Caco-2 (cell line): ENCODE data around the gene NOM1. TPM values are rescaled to one million over a fixed set of nuclear protein-coding genes. Genes with fewer than 3 reads are reported as not detected.

Source experiments
- BruUV-seq: library from RNA; stranded (reverse); fragments of 400-500 nt; replicated peaks from 2 replicates; lab custom pipeline; 2021; lab: Mats Ljungman, UMichigan
- CTCF ChIA-PET: fragments of 300-600 bp; sonication (Branson Sonifier 250); formaldehyde crosslinking; loops from one replicate; lab custom pipeline; 2022; ENCODE audit warnings: antibody characterized with exemption; lab: Charles Lee
- POLR2A ChIA-PET: fragments of 300-600 bp; sonication (Branson Sonifier 250); formaldehyde crosslinking; loops from one replicate; lab custom pipeline; 2022; ENCODE audit warnings: antibody characterized with exemption; lab: Charles Lee
- DNase-seq, 2 experiments: peaks; one replicate each; pipeline versions ENCODE4 v3.0.0 to v3.0.0-alpha.2; 2020 to 2022
- H3K27me3 ChIP-seq: replicated peaks from 2 replicates; pipeline ENCODE4 v1.6.0; 2011; ENCODE audit warnings: low read length; ENCODE audit not compliant: control insufficient read depth, insufficient read depth
- H3K36me3 ChIP-seq: 2 replicates; pipeline ENCODE4 v1.5.1; 2011; ENCODE audit warnings: low read length; ENCODE audit not compliant: control insufficient read depth, insufficient read depth
- H3K4me1 ChIP-seq: fragments of 250-450 bp; sonication (Bioruptor Pico); 2 replicates; pipeline ENCODE4 v1.5.1; 2020; ENCODE audit warnings: mild to moderate bottlenecking
- H3K4me3 ChIP-seq: 2 replicates; pipeline ENCODE4 v1.5.1; 2011; ENCODE audit warnings: low read depth, mild to moderate bottlenecking, control low read depth, low read length
- H3K9me3 ChIP-seq: fragments of 250-450 bp; sonication (Bioruptor Pico); 2 replicates; pipeline ENCODE4 v1.5.1; 2020; ENCODE audit warnings: mild to moderate bottlenecking, moderate library complexity
- H3K27ac Mint-ChIP-seq: one replicate; pipeline ENCODE4 v1.8.0; 2022; ENCODE audit warnings: mixed read lengths; ENCODE audit not compliant: unreplicated experiment
- H3K27me3 Mint-ChIP-seq: one replicate; pipeline ENCODE4 v1.8.0; 2022; ENCODE audit warnings: mixed read lengths; ENCODE audit not compliant: insufficient read depth, unreplicated experiment
- H3K36me3 Mint-ChIP-seq: one replicate; pipeline ENCODE4 v1.8.0; 2022; ENCODE audit warnings: mild to moderate bottlenecking, mixed read lengths; ENCODE audit not compliant: insufficient read depth, unreplicated experiment
- H3K4me1 Mint-ChIP-seq: one replicate; pipeline ENCODE4 v1.8.0; 2022; ENCODE audit warnings: low read depth, mixed read lengths; ENCODE audit not compliant: unreplicated experiment
- H3K4me3 Mint-ChIP-seq: one replicate; pipeline ENCODE4 v1.8.0; 2022; ENCODE audit warnings: mild to moderate bottlenecking, moderate library complexity, mixed read lengths; ENCODE audit not compliant: unreplicated experiment
- H3K9me3 Mint-ChIP-seq: one replicate; pipeline ENCODE4 v1.8.0; 2022; ENCODE audit warnings: mixed read lengths; ENCODE audit not compliant: unreplicated experiment
- CTCF ChIP-seq, 2 experiments: fragments of 200-600 bp in 1 of 2; IDR thresholded peaks; 1 replicate in 1 of 2; 2 replicates in 1 of 2; pipeline versions ENCODE4 v1.5.1 to v1.8.0; 2011 to 2022; ENCODE audit warnings: antibody characterized with exemption in 1 of 2, control low read depth in 1 of 2, inconsistent platforms in 1 of 2, low read depth in 1 of 2, low read length in 1 of 2, mild to moderate bottlenecking in 1 of 2, moderate library complexity in 1 of 2; ENCODE audit not compliant: insufficient read depth in 1 of 2, severe bottlenecking in 1 of 2, unreplicated experiment in 1 of 2
- intact Hi-C: fragments of 100-400 bp; cut with micrococcal nuclease; formaldehyde crosslinking; loops from one replicate; pipeline ENCODE4 v1.10.0; 2022; ENCODE audit not compliant: unreplicated experiment
- total RNA-seq: library from RNA; stranded (reverse); gene quantifications from 2 replicates; pipeline ENCODE4 v1.2.3, GENCODE V29; 2022

NOM1 gene
- total RNA-seq, 1 experiment from 2014 or later = 37.7 TPM

DNA sequence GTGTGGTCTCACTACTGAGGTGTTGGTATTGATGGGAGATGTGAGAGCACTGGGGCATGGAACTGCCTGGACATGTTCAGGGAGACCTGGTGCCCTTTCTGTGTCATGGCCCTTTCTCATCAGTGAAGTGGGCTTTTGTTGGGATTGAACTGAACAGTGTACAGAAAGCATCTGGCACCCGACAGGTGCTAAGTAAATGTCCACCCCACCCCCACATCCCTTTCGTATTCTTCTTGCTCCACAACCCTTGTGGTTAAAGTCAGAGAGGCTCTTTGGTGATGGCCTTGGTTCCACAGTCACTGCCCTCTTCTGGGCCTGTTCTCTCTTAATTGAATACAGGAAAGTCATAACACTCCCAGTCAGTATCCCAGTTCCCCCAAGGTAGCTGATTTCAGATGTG is 5.4 kb downstream of the NOM1 start:
- CTCF ChIA-PET = no interaction called here
- Histone ChIP-seq H3K4me3 (no peak overlapping the region), H3K36me3 (peaks cover 5% of the 10 kb centered on the region; the same call in 1 of the 2 replicates), H3K27me3 (no peaks in the 10 kb centered on the region), H3K9me3 (no peaks in the 10 kb centered on the region), H3K4me1 (no peaks in the 10 kb centered on the region; the same call in 1 of the 2 replicates)
- Mint-ChIP-seq H3K36me3 (peaks cover 93% of the 10 kb centered on the region), H3K4me3 (no peak overlapping the region), H3K27me3 (no peaks in the 10 kb centered on the region), H3K4me1 (peaks cover 14% of the 10 kb centered on the region), H3K27ac (no peak overlapping the region), H3K9me3 (no peaks in the 10 kb centered on the region)
- POLR2A ChIA-PET = no interaction called here
- DNase-seq = no peak
- TF ChIP-seq CTCF (IDR thresholded peaks at IDR 0.05; ENCODE audit: insufficient read depth in 1 of 2, low read depth in 1 of 2, low read length in 1 of 2, severe bottlenecking in 1 of 2, unreplicated experiment in 1 of 2) = no peak
- intact Hi-C loops = no loop called here
- BruUV-seq = no TSS peak

DNA sequence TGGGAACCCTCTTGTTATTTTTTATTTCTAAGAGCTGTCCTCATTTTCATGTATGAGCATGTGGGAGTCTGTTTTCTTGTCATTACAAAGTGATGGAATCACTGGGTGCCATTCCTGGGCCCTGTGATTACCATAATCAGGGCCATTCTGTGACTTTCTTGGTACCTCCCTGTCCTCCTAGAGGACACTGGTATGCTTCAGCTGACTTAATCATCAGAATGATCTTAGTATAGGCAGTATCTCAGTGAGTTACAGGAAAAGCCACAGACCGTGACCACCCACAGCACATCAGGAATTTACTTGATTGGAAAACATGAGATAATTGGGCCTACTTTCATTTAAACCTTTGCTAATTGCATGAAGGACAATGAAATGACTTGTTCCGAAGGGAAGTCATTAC is 7.2 kb downstream of the NOM1 start:
- H3K27me3 ChIP-seq = no peaks in the 10 kb centered on the region
- no peak overlapping the region for H3K4me3 ChIP-seq
- Mint-ChIP-seq H3K27me3 (no peaks in the 10 kb centered on the region), H3K4me3 (no peak overlapping the region), H3K27ac (no peak overlapping the region), H3K9me3 (no peaks in the 10 kb centered on the region), H3K4me1 (peaks cover 6% of the 10 kb centered on the region), H3K36me3 (peaks cover 98% of the 10 kb centered on the region)
- no TSS peak for BruUV-seq
- peaks cover 5% of the 10 kb centered on the region; the same call in 1 of the 2 replicates for H3K36me3 ChIP-seq
- intact Hi-C loops = no loop called here
- CTCF ChIA-PET = interaction anchor here (0.5 kb wide), 2 partner anchors 14 to 293 kb away, joined by 3 read pairs; no protein-coding TSS in a partner anchor
- TF ChIP-seq CTCF (IDR thresholded peaks at IDR 0.05; ENCODE audit: insufficient read depth in 1 of 2, low read depth in 1 of 2, low read length in 1 of 2, severe bottlenecking in 1 of 2, unreplicated experiment in 1 of 2) = no peak
- DNase-seq = no peak
- POLR2A ChIA-PET = no interaction called here
- no peaks in the 10 kb centered on the region for H3K4me1 ChIP-seq
- no peaks in the 10 kb centered on the region for H3K9me3 ChIP-seq

- CTCF ChIA-PET = no interaction called here
These were observed 12.6 kb downstream of the NOM1 start for GRCh38 chr7:156962145-156962544.

More at GRCh38 chr7:156962145-156962544, 12.6 kb downstream of the NOM1 start:
- H3K9me3 Mint-ChIP-seq = no peaks in the 10 kb centered on the region
- no peaks in the 10 kb centered on the region for H3K4me1 ChIP-seq
- no peaks in the 10 kb centered on the region for H3K27me3 ChIP-seq
- no peak overlapping the region for H3K4me3 ChIP-seq
- intact Hi-C loops = no loop called here
- no peaks in the 10 kb centered on the region for H3K27me3 Mint-ChIP-seq
- peaks cover 1% of the 10 kb centered on the region; the same call in 1 of the 2 replicates for H3K36me3 ChIP-seq
- no peaks in the 10 kb centered on the region for H3K4me1 Mint-ChIP-seq
- H3K27ac Mint-ChIP-seq = no peak overlapping the region
- peaks cover 90% of the 10 kb centered on the region for H3K36me3 Mint-ChIP-seq
- POLR2A ChIA-PET = no interaction called here
- DNase-seq = no peak
- no peak for TF ChIP-seq CTCF (IDR thresholded peaks at IDR 0.05; ENCODE audit: insufficient read depth in 1 of 2, low read depth in 1 of 2, low read length in 1 of 2, severe bottlenecking in 1 of 2, unreplicated experiment in 1 of 2)
- BruUV-seq = no TSS peak
- H3K9me3 ChIP-seq = no peaks in the 10 kb centered on the region
- H3K4me3 Mint-ChIP-seq = no peak overlapping the region
